ENCODE results near the gene ABCA5.

The ABCA5 gene

DNA sequence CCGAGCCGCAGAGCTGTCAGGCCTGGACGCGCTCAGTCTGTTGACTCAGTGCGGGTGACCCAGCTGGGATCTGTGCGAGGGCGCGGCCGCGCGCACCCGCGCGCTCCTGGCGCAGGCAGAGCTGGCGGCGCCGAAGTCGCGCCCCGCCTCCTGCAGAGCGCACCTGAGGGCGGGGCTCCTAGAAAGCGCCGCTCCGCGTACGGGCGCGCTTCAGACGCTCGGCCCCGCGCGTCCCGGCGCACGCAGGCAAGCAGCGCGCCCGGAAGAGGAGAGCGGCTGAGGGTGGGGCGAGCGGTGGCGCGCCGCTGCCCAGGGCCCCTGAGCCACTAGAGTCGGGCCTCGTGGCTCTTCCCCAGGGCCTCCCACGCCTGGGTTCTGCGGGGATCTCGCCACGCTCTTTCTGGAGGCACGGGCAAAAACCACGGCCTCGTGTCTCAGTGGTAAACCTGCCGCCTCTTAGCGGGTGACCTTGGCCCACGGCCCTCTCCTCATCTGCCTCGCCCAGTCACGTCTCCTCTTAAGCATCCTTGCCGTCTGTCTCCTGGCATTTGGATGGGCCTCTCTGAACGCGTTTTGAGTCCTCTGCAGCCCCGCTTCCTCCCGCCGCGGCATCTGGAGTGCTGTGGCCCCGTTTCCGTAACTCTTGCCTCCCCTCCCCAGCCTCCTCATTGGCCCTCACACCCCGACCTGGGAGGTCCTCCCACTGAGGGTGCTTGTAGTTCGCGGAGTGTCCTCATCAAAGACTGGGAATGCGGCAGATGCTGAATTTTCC is at the start of gene ABCA5:
TSS of gene ABCA5 (minus strand) at position 74 of the 772 bp plus-strand sequence. CDS start 12,718 bp downstream, outside the sequence.
- DNase-seq (ENCODE audit: low read depth), result peak; percentile 54

GRCh38 chr17:69375229-69375628 is 48.3 kb upstream of the ABCA5 start:
- DNase-seq (ENCODE audit: low read depth), result no peak

GRCh38 chr17:69373069-69373468 is 46.1 kb upstream of the ABCA5 start:
- no peak for DNase-seq (ENCODE audit: low read depth)

- DNase-seq (ENCODE audit: low read depth), result no peak
Observed at GRCh38 chr17:69367298-69367697, 40.4 kb upstream of the ABCA5 start.

DNA sequence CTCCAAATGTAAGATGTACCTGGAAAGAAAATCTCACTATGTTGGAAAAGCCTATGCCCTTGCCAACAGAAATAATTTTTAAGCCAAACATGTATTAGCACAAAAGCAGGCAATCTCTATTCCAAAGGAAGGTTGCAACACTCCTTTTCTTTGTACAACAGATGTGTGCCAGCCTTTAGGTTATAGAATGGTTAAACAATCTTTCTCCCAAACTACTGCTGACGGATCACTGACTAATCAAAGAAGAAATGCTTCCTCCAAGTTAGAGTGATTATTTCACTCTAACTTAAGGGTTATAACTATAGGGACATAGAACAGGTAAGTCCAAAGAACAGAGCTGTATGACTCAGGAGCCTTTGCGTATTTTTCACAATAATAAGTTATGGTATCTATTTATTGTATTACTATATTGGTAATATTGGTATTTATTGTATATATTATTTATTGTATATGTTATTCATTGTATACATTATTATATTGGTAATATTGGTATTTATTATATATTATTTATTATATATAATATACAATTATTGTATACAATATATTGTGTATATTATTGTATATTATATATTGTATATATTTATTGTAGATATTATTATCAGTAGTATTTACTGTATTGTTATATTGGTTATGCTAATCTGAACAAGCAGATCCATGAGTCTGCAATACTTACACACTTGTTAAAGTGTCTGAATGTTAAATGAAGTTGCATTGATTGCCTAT is 36.7 kb upstream of the ABCA5 start:
- DNase-seq (ENCODE audit: low read depth), result no peak

DNA sequence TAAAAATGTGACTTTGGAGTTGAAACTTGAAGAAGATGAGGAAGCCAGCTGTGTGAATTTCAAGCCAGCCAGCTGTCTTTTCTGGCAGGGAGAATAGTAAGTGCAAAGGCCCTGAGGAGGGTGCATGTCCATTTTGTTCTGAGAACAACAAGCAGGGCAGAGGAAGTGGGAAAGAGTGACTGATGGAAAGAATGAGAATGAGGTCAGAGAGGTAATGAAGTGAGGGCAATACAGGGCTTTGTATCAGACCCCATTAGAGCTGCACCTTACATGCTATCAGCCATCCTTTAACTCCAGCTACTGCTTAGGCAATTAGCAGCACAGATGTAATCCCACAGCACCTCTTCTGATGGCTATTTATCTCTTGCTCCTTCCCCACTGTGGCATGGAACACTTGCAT is 34.2 kb upstream of the ABCA5 start:
- DNase-seq (ENCODE audit: low read depth), result no peak

DNA sequence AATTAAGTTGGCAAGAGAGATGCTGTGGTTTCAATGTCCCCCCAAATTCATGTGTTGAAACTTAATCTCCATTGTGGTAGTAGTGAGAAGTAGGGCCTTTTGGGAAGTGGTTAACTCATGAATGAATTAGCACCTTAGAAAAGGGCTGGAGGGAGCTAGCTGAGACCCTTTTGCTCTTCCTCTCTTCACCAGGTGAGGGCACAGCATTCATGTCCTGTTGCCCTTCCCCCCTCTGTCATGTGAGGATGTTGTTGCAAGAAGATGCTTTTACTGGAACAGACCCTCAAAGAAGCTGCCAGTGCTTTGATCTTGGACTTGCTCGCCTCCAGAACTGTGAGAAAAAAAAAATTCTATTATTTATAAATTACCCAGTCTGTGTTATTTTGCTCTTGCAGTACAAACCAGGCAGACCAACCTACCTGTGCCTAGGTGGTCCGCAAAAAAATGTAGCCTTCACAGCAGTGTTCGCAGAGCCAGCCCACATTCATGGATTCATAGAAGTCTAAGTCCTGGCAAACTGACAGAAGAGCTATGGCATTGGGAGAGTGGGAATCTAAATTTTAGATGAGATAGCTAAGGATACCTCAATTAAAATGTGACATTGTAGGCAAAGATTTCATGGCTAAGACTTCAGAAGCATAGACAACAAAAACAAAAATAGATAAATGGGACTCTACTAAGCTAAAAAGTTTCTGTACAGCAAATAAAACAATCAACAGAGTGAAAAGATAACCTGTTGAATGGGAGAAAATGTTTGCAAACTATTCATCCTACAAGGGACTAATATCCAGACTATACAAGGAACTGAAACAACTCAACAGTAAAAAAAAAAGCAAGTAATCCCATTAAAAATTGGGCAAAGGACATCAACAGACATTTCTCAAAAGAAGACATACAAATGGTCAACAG is 32.0 kb upstream of the ABCA5 start:
- DNase-seq (ENCODE audit: low read depth), result no peak

- DNase-seq (ENCODE audit: low read depth), result no peak
Observed at GRCh38 chr17:69357701-69358100, 30.8 kb upstream of the ABCA5 start.

DNA sequence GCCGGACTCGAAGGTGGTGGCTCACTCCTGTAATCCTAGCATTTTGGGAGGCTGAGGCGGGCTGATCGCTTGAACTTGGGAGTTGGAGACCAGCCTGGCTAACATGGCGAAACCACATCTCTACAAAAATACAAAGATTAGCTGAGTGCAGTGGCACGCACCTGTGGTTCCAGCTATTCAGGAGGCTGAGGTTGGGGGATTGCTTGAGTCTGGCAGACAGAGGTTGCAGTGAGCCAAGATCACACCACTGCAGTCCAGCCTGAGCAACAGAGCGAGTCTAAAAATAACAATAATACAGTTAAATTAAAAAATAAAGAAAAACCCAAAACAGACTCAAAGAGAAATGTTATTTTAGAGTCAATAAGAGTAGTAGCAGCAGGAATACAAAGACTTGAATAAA is 29.7 kb upstream of the ABCA5 start:
- DNase-seq (ENCODE audit: low read depth), result no peak

DNA sequence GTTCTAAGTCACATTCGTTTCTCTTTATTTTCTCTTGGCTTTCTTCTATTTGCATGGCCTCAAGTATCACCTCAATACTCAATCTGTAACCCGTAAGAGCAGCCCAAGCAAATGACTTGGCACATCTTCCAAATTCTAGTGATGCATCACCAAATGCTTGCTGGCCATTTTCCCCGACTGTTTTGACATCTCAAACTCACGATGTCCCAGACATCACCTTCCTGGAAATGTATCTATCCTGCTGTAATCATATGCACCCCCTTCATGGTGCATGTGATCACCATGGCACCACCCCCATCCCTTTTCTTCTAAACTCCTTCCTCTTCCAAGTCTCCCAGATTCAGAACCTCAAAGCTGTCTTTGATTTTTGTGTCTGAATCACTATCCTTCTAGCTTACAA is 24.0 kb upstream of the ABCA5 start:
- no peak for DNase-seq (ENCODE audit: low read depth)

GRCh38 chr17:69348429-69348828 is 21.5 kb upstream of the ABCA5 start:
- DNase-seq (ENCODE audit: low read depth), result no peak

GRCh38 chr17:69346766-69347165 is 19.8 kb upstream of the ABCA5 start:
- DNase-seq (ENCODE audit: low read depth), result no peak

GRCh38 chr17:69344939-69345338 is 18.0 kb upstream of the ABCA5 start:
- no peak for DNase-seq (ENCODE audit: low read depth)

- no peak for DNase-seq (ENCODE audit: low read depth)
Observed at GRCh38 chr17:69342896-69343644, 16.1 kb upstream of the ABCA5 start.

GRCh38 chr17:69339937-69340336 is 13.0 kb upstream of the ABCA5 start:
- DNase-seq (ENCODE audit: low read depth), result no peak

DNA sequence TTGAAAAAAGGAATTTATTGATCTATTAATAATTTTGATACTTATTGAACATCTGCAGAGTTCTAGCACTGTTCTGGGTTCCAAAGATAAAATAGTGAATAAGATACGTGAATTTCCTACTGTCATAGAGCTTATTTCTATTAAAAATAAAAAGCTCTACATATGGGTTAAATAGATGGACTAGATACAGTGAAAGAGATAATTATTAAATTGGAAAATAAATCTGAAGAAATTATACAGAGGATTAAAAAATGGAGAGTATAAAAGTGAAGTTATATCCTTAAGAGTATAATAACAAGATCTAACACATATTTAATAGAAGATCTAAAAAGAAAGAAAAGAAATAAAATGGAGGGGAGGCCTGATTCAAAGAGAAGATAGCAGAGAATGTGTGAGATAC is 10.1 kb upstream of the ABCA5 start:
- no peak for DNase-seq (ENCODE audit: low read depth)

- no peak for DNase-seq (ENCODE audit: low read depth)
Observed at GRCh38 chr17:69336580-69336979, 9.6 kb upstream of the ABCA5 start.

- DNase-seq (ENCODE audit: low read depth), result no peak
Observed at GRCh38 chr17:69335058-69335457, 8.1 kb upstream of the ABCA5 start.

DNA sequence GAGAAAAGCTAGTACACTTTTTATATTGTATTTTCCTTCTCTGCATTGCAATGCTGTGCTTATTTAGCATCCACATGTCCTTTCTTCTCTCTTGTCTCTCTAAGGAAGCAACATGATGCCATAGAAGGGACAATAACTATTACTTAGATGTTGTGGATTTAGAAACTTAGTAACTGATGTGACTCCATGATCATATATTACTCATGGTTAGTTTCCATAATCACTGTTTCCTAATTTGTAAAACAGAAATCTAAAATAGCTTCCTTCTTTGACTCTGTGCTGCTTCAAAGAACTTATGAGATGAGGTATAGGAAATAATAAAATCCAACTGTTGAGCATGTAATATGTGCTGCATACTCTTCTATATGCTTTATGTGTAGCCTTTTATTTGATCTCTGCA is 6.6 kb upstream of the ABCA5 start:
- DNase-seq (ENCODE audit: low read depth), result no peak

DNA sequence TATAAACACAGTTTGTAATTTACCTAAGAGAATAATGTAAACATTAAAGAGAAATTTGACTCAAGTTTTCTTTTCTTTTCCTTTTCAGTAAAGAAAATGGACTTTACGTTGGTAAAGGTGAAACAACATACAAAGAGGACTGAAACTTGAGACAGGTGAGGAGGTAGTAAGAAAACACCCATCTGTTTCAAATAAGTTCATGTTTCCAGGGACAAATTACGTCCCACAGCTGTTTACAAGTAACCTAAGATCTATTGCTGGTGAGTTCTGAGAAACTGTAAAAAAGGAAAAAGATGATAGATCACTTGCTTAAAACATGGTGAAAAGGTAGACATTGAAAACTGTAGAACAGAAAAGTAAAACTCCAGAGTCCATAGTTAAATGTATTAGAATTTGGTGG is 4.8 kb upstream of the ABCA5 start:
- no peak for DNase-seq (ENCODE audit: low read depth)

DNA sequence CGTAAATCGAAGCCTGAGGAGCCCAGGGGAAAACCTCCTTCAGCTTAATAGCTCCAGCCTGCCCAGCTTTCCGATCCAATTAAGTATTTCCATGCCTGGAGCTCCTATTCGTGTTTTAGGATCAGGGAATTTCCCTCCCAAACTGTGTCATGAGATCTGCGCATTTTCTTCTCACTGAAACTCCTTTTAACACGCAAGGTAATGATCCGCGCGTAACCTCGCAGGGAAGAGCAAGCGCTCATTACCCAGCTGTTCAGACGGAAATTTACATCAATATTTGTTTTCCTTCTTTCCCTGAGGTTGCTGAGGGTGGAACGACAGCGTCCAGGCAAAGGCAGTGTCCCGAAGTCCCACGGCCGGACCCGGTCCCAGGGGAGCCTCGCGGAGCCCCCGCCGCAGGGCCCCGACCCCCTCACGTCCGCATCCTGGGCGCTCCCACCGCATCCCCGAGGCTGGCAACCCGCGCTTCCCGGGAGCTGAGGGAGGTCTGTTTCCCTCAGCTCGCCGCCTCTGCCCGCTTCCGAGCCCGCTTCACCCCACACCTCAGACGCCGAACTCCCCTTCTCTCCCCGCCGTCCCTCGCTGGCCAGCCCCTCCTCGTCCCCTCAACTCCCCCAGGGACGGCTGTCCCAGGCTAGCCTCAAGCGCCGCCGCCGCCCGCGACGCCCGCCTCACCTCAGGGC is 415 bp downstream of the ABCA5 start:
- DNase-seq (ENCODE audit: low read depth), result no peak

All from stimulated activated CD8-positive, alpha-beta memory T cell treated with anti-CD3 and anti-CD28 coated beads, Interleukin-15, amount 100 ng/mL, for 24 hours (primary cell).